Spleen (tissue), 11 donors: Measurements from ENCODE around the gene MGMT. TPM values are rescaled to one million over a fixed set of nuclear protein-coding genes. Genes with fewer than 3 reads are reported as not detected.

Experiments
- DNase-seq: peaks from one replicate; pipeline ENCODE4 v3.0.0-alpha.2; 2020
- H3K27ac ChIP-seq, 8 donors: fragments of 200-600 bp; sonication (generic) in 7 of 8; 1 replicate in 4 of 8; 2 replicates in 4 of 8; pipeline versions ENCODE4 v1.5.0 to v1.8.0; 2016 to 2021; ENCODE audit warnings: inconsistent platforms in 4 of 8, mild to moderate bottlenecking in 4 of 8, moderate library complexity in 1 of 8
- H3K27me3 ChIP-seq, 7 donors: fragments of 200-600 bp; sonication (generic) in 6 of 7; replicated peaks in 1 of 7; 1 replicate in 4 of 7; 2 replicates in 3 of 7; pipeline versions ENCODE4 v1.5.0 to v1.8.0; 2016 to 2021; ENCODE audit warnings: inconsistent platforms in 3 of 7, mild to moderate bottlenecking in 1 of 7
- H3K36me3 ChIP-seq, 6 donors: fragments of 200-600 bp; sonication (generic) in 5 of 6; 1 replicate in 4 of 6; 2 replicates in 2 of 6; pipeline versions ENCODE4 v1.5.0 to v1.8.0; 2016 to 2021; ENCODE audit warnings: inconsistent platforms in 2 of 6
- H3K4me1 ChIP-seq, 6 donors: fragments of 200-600 bp; sonication (generic) in 5 of 6; 1 replicate in 3 of 6; 2 replicates in 3 of 6; pipeline versions ENCODE4 v1.5.0 to v1.8.0; 2016 to 2021; ENCODE audit warnings: inconsistent platforms in 3 of 6
- H3K4me3 ChIP-seq, 8 donors: fragments of 200-600 bp; sonication (generic) in 7 of 8; 1 replicate in 4 of 8; 2 replicates in 4 of 8; pipeline versions ENCODE4 v1.5.0 to v1.8.0; 2016 to 2021; ENCODE audit warnings: inconsistent platforms in 4 of 8, mild to moderate bottlenecking in 4 of 8, moderate library complexity in 2 of 8
- H3K9me3 ChIP-seq, 8 donors: fragments of 200-600 bp; sonication (generic) in 7 of 8; 1 replicate in 4 of 8; 2 replicates in 4 of 8; pipeline versions ENCODE4 v1.5.0 to v1.8.0; 2016 to 2021; ENCODE audit warnings: inconsistent platforms in 4 of 8
- CTCF ChIP-seq, 11 experiments: fragments of 200-600 bp in 7 of 11; fragments of 450-650 bp in 4 of 11; sonication (generic) in 4 of 11; IDR thresholded peaks in 8 of 11; conservative IDR thresholded peaks in 3 of 11; 1 replicate in 7 of 11; 2 replicates in 4 of 11; pipeline versions ENCODE4 v1.4.0 to v1.8.0; 2016 to 2021; ENCODE audit warnings: antibody characterized with exemption in 11 of 11, inconsistent platforms in 4 of 11, mild to moderate bottlenecking in 1 of 11
- POLR2A ChIP-seq, 3 donors: fragments of 450-650 bp; IDR thresholded peaks; one replicate each; pipeline ENCODE4 v1.5.1; 2017; ENCODE audit warnings: antibody characterized with exemption in 3 of 3, mild to moderate bottlenecking in 1 of 3
- POLR2AphosphoS5 ChIP-seq, 3 donors: sonication (generic); formaldehyde crosslinking; IDR thresholded peaks; one replicate each; pipeline ENCODE4 v1.5.1; 2017; ENCODE audit warnings: antibody characterized with exemption in 3 of 3
- WGBS, 5 donors: extraction: QIAGEN DNeasy Blood & Tissue Kit in 3 of 5; methylation state at CpG; one replicate each; pipeline versions ENCODE4 v1.1.5 to v1.1.7; 2013 to 2018; 5-methylcytosine and 5-hydroxymethylcytosine counted together
- intact Hi-C: fragments of 100-400 bp; cut with DNase I; formaldehyde crosslinking; loops from one replicate; pipeline ENCODE4 v1.15.0; 2023; ENCODE audit warnings: low total_unique reads
- polyA plus RNA-seq, 3 donors: library from polyadenylated mRNA; stranded (reverse); fragments of 200-250 nt; gene quantifications; one replicate each; pipeline ENCODE4 v1.2.1, GENCODE V29; 2013
- total RNA-seq, 7 donors: library from RNA; depleted of rRNA in 3 of 7; stranded (reverse); fragments of >200 nt in 3 of 7; fragmentation: NEBNext Ultra II Directional in 4 of 7; extraction: Animal tissue kit (Norgen Biotek cat#: 25700) in 4 of 7; gene quantifications; one replicate each; pipeline versions ENCODE4 v1.1.0 to v1.2.1, GENCODE V29; 2016 to 2021
- donor health status: healthy with polysubstance abuse.
- donor health status: DM: no; HTN: no; CAD: no; lungs with moderate emphysema.
- donor health status: DM: no; HTN: no; CAD: no.
- donor health status: Bipolar disorder and iron deficiency.
- donor health status: healthy.
- donor health status: DM: no; HTN: no; CAD: no.
- donor health status: DM: yes; HTN: yes; CAD: no.

The MGMT gene
- total and polyA plus RNA-seq, 10 donors: 14.3 to 33.4 (median 21.7) TPM

- no peaks in the 10 kb centered on the region for H3K27me3 ChIP-seq
- peaks cover 0 to 11% (median 0%) of the 10 kb centered on the region in 6 donors for H3K4me1 ChIP-seq
- H3K4me3 ChIP-seq: no peak overlapping the region
- no peak for DNase-seq
- peaks cover 0 to 4% (median 0%) of the 10 kb centered on the region in 8 donors for H3K9me3 ChIP-seq
- TF ChIP-seq CTCF (IDR thresholded peaks at IDR 0.05 in 8 of 11, conservative IDR thresholded peaks at IDR 0.05 in 3 of 11): no peak
- no peak for TF ChIP-seq POLR2AphosphoS5 (IDR thresholded peaks at IDR 0.05)
- TF ChIP-seq POLR2A (IDR thresholded peaks at IDR 0.05): no peak
- 95 to 98% (median 97%) methylated on average over 14 of the region's 14 CpGs for WGBS, 5 donors
- H3K27ac ChIP-seq: no peak overlapping the region
- intact Hi-C loops: no loop called here
- peaks cover 0 to 4% (median 0%) of the 10 kb centered on the region in 6 donors for H3K36me3 ChIP-seq
Observed at GRCh38 chr10:129615921-129616525, 149.0 kb downstream of the MGMT start.

- WGBS, 5 donors: 80 to 97% (median 91%) methylated on average over 3 of the region's 3 CpGs
- Histone ChIP-seq H3K27ac (no peak overlapping the region), H3K9me3 (peaks cover 0 to 4% (median 0%) of the 10 kb centered on the region in 8 donors), H3K27me3 (no peaks in the 10 kb centered on the region), H3K36me3 (no peaks in the 10 kb centered on the region), H3K4me3 (no peak overlapping the region), H3K4me1 (no peaks in the 10 kb centered on the region)
- no peak for TF ChIP-seq POLR2A (IDR thresholded peaks at IDR 0.05)
- TF ChIP-seq CTCF (IDR thresholded peaks at IDR 0.05 in 8 of 11, conservative IDR thresholded peaks at IDR 0.05 in 3 of 11): no peak
- no peak for TF ChIP-seq POLR2AphosphoS5 (IDR thresholded peaks at IDR 0.05)
- intact Hi-C loops: no loop called here
- DNase-seq: no peak
Observed at GRCh38 chr10:129617768-129618167, 150.7 kb downstream of the MGMT start.

DNA sequence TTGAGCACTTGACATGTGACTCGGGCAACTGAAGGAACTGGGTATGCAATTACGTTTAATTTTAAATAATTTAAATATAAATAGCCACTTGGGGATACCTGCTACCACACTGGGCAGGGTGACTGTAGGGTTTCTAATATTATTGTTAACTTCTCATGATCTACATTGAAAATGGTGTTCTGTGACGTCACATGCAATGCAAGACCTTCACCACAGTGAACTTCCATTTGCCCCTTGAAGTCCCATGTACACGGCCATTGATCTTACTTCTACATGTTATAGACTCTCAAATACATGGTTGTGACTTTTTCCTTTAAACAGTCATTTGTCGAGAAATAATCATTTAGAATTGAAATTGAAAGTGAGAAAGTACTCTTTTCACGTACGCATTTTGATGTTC is 154.0 kb downstream of the MGMT start:
- H3K27me3 ChIP-seq: no peaks in the 10 kb centered on the region
- no peaks in the 10 kb centered on the region for H3K36me3 ChIP-seq
- no peak overlapping the region for H3K4me3 ChIP-seq
- H3K4me1 ChIP-seq: no peaks in the 10 kb centered on the region
- no peak overlapping the region for H3K27ac ChIP-seq
- 79 to 94% (median 86%) methylated on average over 7 of the region's 7 CpGs for WGBS, 5 donors
- DNase-seq: no peak
- H3K9me3 ChIP-seq: peaks cover 0 to 3% (median 0%) of the 10 kb centered on the region in 8 donors
- intact Hi-C loops: no loop called here
- TF ChIP-seq POLR2AphosphoS5 (IDR thresholded peaks at IDR 0.05): no peak
- TF ChIP-seq CTCF (IDR thresholded peaks at IDR 0.05 in 8 of 11, conservative IDR thresholded peaks at IDR 0.05 in 3 of 11): no peak
- no peak for TF ChIP-seq POLR2A (IDR thresholded peaks at IDR 0.05)

- intact Hi-C loops: no loop called here
- no peak for TF ChIP-seq POLR2A (IDR thresholded peaks at IDR 0.05)
- no peak for TF ChIP-seq POLR2AphosphoS5 (IDR thresholded peaks at IDR 0.05)
- no peak for TF ChIP-seq CTCF (IDR thresholded peaks at IDR 0.05 in 8 of 11, conservative IDR thresholded peaks at IDR 0.05 in 3 of 11)
- Histone ChIP-seq H3K4me3 (no peak overlapping the region), H3K9me3 (no peaks in the 10 kb centered on the region), H3K27ac (no peak overlapping the region), H3K27me3 (no peaks in the 10 kb centered on the region), H3K36me3 (no peaks in the 10 kb centered on the region), H3K4me1 (no peaks in the 10 kb centered on the region)
- 47 to 77% (median 60%) methylated on average over 2 of the region's 2 CpGs for WGBS, 5 donors
- no peak for DNase-seq
Observed at GRCh38 chr10:129621693-129622092, 154.7 kb downstream of the MGMT start.
